Skeletal muscle tissue (tissue), 4 donors: ENCODE data around the gene PPP1R9A. TPM values are rescaled to one million over a fixed set of nuclear protein-coding genes. Genes with fewer than 3 reads are reported as not detected.

ENCODE experiments used
- H3K27ac ChIP-seq: one replicate; pipeline ENCODE4 v1.7.0; 2013; ENCODE audit warnings: mild to moderate bottlenecking, low read depth, low read length, inconsistent platforms
- H3K27me3 ChIP-seq, 3 donors: one replicate each; pipeline ENCODE4 v1.7.0; 2013; ENCODE audit warnings: low read length in 3 of 3; ENCODE audit not compliant: control insufficient read depth in 3 of 3, insufficient read depth in 3 of 3
- H3K36me3 ChIP-seq, 3 donors: one replicate each; pipeline ENCODE4 v1.7.0; 2013; ENCODE audit warnings: low read length in 3 of 3; ENCODE audit not compliant: control insufficient read depth in 3 of 3, insufficient read depth in 3 of 3
- H3K4me1 ChIP-seq, 3 donors: one replicate each; pipeline ENCODE4 v1.7.0; 2013; ENCODE audit warnings: low read length in 3 of 3, mild to moderate bottlenecking in 3 of 3; ENCODE audit not compliant: control insufficient read depth in 3 of 3, insufficient read depth in 3 of 3
- H3K4me3 ChIP-seq, 3 donors: one replicate each; pipeline ENCODE4 v1.7.0; 2013; ENCODE audit warnings: low read length in 3 of 3
- H3K9ac ChIP-seq, 3 donors: one replicate each; pipeline ENCODE4 v1.7.0; 2013; ENCODE audit warnings: low read length in 3 of 3, mild to moderate bottlenecking in 3 of 3, moderate library complexity in 2 of 3, low read depth in 1 of 3
- H3K9me3 ChIP-seq, 3 donors: one replicate each; pipeline ENCODE4 v1.7.0; 2013; ENCODE audit warnings: low read length in 3 of 3; ENCODE audit not compliant: control insufficient read depth in 3 of 3
- total RNA-seq: library from RNA; depleted of rRNA; stranded (reverse); fragments of >200 nt; gene quantifications from one replicate; pipeline ENCODE4 v1.2.3, GENCODE V29; 2014
- donor health status: Osteomylitis.

The PPP1R9A gene
- total RNA-seq, 1 donor from 2014 or later: 42.3 TPM

GRCh38 chr7:95199779-95200558 is 292.6 kb downstream of the PPP1R9A start:
- H3K9ac ChIP-seq: no peak overlapping the region
- no peaks in the 10 kb centered on the region for H3K27me3 ChIP-seq
- no peaks in the 10 kb centered on the region for H3K9me3 ChIP-seq
- H3K4me1 ChIP-seq: no peaks in the 10 kb centered on the region
- no peak overlapping the region for H3K27ac ChIP-seq
- H3K4me3 ChIP-seq: no peak overlapping the region
- no peaks in the 10 kb centered on the region for H3K36me3 ChIP-seq

- no peak overlapping the region for H3K9ac ChIP-seq
- H3K9me3 ChIP-seq: no peaks in the 10 kb centered on the region
- no peak overlapping the region for H3K4me3 ChIP-seq
- H3K27ac ChIP-seq: no peak overlapping the region
- no peaks in the 10 kb centered on the region for H3K36me3 ChIP-seq
- H3K4me1 ChIP-seq: no peaks in the 10 kb centered on the region
- no peaks in the 10 kb centered on the region for H3K27me3 ChIP-seq
Measured at GRCh38 chr7:95200741-95201140, 293.3 kb downstream of the PPP1R9A start.

DNA sequence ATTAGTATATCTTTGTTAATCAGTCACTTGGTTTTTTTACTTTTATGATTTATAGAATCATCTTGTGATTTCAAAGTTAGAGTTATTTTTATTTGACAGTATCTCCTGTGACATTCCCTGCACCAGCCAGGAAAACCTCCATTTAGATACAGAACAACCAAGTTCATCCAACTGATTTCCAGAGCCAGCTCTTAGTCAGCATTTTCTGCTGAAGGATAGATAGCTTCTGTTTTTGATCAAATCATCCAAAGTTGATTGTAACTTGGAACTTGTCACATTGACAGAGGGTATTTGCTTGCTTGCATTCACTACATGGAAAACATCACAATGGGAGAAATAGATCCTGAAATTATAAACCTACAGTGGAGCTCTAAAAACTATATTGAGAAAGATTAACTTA is 294.3 kb downstream of the PPP1R9A start:
- Histone ChIP-seq H3K27me3 (no peaks in the 10 kb centered on the region), H3K27ac (no peak overlapping the region), H3K4me3 (no peak overlapping the region), H3K9me3 (no peaks in the 10 kb centered on the region), H3K36me3 (no peaks in the 10 kb centered on the region), H3K4me1 (no peaks in the 10 kb centered on the region), H3K9ac (no peak overlapping the region)

DNA sequence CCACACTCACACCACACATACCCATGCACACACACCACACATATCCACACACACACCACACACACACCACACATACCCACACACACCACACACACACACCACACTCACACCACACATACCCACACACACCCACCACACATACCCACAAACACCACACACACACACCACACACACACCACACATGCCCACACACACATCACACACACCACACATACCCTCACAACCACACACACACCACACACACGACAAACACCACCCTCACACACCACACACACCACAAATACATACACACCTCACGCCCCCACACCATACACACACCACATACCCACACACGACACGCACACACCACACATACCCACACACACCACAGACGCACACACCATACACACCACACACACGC is 297.2 kb downstream of the PPP1R9A start:
- no peaks in the 10 kb centered on the region for H3K4me1 ChIP-seq
- H3K9ac ChIP-seq: no peak overlapping the region
- H3K36me3 ChIP-seq: no peaks in the 10 kb centered on the region
- H3K27me3 ChIP-seq: no peaks in the 10 kb centered on the region
- H3K9me3 ChIP-seq: no peaks in the 10 kb centered on the region
- no peak overlapping the region for H3K4me3 ChIP-seq
- H3K27ac ChIP-seq: no peak overlapping the region

- H3K9me3 ChIP-seq: no peaks in the 10 kb centered on the region
- no peaks in the 10 kb centered on the region for H3K27me3 ChIP-seq
- H3K4me1 ChIP-seq: no peaks in the 10 kb centered on the region
- no peak overlapping the region for H3K27ac ChIP-seq
- H3K36me3 ChIP-seq: no peaks in the 10 kb centered on the region
- H3K4me3 ChIP-seq: no peak overlapping the region
- no peak overlapping the region for H3K9ac ChIP-seq
Measured at GRCh38 chr7:95205665-95206225, 298.4 kb downstream of the PPP1R9A start.

- Histone ChIP-seq H3K9me3 (no peaks in the 10 kb centered on the region), H3K9ac (no peak overlapping the region), H3K4me1 (peaks cover 0 to 2% (median 0%) of the 10 kb centered on the region in 3 donors), H3K27me3 (no peaks in the 10 kb centered on the region), H3K27ac (no peak overlapping the region), H3K4me3 (no peak overlapping the region), H3K36me3 (no peaks in the 10 kb centered on the region)
Measured at GRCh38 chr7:95209276-95209675, 301.9 kb downstream of the PPP1R9A start.

DNA sequence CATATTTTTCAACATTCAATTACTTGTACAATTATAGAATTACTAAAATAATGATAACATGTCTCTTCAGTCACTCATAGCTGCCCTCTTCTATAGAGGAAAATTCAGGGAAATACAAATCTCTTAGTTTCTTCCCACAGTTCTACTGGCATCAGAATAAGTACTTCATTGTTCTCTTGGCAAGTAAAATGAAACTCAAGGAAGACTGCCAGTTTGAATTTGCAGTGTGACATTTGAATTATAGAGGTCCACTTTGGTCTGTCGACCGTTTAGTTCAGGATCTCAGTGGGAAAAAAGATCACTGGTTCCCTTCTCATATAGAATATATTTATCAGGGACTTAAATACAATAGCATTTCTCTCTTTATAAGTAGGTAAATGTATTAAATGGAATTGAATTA is 302.4 kb downstream of the PPP1R9A start:
- no peaks in the 10 kb centered on the region for H3K27me3 ChIP-seq
- H3K27ac ChIP-seq: no peak overlapping the region
- H3K9ac ChIP-seq: no peak overlapping the region
- H3K9me3 ChIP-seq: no peaks in the 10 kb centered on the region
- H3K36me3 ChIP-seq: no peaks in the 10 kb centered on the region
- H3K4me1 ChIP-seq: peaks cover 0 to 2% (median 0%) of the 10 kb centered on the region in 3 donors
- H3K4me3 ChIP-seq: no peak overlapping the region

DNA sequence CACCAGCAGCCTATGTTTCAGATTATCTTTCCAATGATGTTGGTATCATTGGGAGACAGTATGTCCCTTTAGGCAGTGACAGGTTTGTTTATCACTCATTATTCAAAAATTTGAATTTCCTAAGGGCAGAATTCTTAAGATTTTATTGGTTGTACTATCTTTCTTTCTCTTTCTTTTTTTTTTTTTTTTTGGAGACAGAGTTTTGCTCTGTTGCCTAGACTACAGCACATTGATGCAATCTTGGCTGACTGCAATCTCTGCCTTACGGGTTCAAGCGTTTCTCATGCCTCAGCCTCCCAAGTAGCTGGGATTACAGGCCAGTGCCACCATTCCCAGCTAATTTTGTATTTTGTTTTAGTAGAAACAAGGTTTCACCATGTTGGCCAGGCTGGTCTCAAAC is 305.8 kb downstream of the PPP1R9A start:
- Histone ChIP-seq H3K27me3 (no peaks in the 10 kb centered on the region), H3K36me3 (no peaks in the 10 kb centered on the region), H3K4me3 (no peak overlapping the region), H3K9me3 (no peaks in the 10 kb centered on the region), H3K4me1 (peaks cover 0 to 2% (median 0%) of the 10 kb centered on the region in 3 donors), H3K9ac (no peak overlapping the region), H3K27ac (peak overlapping the region; percentile 67)

DNA sequence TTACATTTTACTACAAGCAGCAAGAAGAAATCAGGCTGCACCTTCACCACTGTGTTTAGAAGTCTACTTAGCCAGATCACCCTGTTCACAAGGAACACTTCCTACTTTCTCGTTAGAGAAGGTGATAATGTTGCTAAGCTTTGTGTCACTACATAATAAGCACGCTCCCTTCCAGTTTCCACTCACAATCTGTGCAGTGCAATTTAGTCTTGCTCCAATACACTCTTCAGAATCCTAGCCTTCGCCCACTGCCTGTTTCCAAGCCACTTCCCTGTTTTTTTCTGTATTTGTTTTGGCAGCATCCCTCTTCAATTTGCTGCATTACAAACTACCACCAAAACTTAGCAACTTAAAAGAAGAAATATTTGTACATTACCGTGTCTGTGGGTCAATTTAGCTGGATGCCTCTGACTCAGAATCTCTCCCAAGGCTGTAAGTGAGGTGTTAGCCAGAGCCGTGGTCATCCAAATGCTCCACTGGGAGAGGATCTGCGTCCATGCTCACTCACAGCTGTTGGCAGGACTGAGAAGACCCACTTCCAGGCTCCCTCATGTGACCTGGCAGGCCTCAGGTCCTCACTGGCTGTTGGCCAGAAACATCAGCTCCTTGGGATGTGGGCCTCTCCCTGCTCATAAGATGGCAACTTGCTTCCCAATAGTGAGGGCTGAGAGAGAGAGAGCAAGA is 306.6 kb downstream of the PPP1R9A start:
- Histone ChIP-seq H3K9me3 (no peaks in the 10 kb centered on the region), H3K4me3 (no peak overlapping the region), H3K9ac (no peak overlapping the region), H3K4me1 (peaks cover 0 to 2% (median 0%) of the 10 kb centered on the region in 3 donors), H3K27me3 (no peaks in the 10 kb centered on the region), H3K27ac (peak overlapping the region; percentile 67), H3K36me3 (no peaks in the 10 kb centered on the region)

DNA sequence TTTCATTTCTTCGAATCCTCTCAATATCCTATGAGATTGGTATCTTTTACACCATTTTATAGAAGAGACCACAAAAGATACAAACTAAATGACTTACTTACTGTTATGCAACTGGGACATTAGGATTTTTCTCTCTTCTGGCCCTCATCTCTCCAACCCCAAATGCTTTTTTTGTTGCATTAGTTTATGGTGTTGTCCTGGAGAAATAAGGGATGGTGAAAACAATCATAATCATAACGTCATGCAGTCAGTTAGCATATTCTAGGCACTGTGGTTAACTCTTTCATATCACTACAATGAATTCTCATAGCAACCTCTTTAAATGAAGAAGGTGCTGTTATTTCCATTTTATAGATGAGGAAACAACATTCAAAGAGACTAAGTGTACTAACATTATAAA is 312.3 kb downstream of the PPP1R9A start:
- Histone ChIP-seq H3K9me3 (no peaks in the 10 kb centered on the region), H3K9ac (no peak overlapping the region), H3K4me3 (no peak overlapping the region), H3K27me3 (no peaks in the 10 kb centered on the region), H3K4me1 (no peaks in the 10 kb centered on the region), H3K27ac (peak overlapping the region; percentile 9), H3K36me3 (no peaks in the 10 kb centered on the region)
